SK-N-MC (cell line): ENCODE data around the gene CLSTN3.

ENCODE experiments used
- EZH2 ChIP-seq: fragments of 200-600 bp; sonication (generic); IDR thresholded peaks from one replicate; pipeline ENCODE4 v1.6.1; 2017; ENCODE audit warnings: antibody characterized with exemption
- FOXP2 ChIP-seq: optimal IDR thresholded peaks from 2 replicates; pipeline ENCODE3; 2011; ENCODE audit warnings: mild to moderate bottlenecking, moderate library complexity; ENCODE audit not compliant: insufficient read depth; ENCODE audit errors: extremely low read length, control extremely low read depth
- POLR2AphosphoS5 ChIP-seq: IDR thresholded peaks from 2 replicates; pipeline ENCODE4 v1.6.1; 2012; ENCODE audit warnings: mild to moderate bottlenecking, low read depth, low read length, borderline replicate concordance

GRCh38 chr12:7107636-7108002, 22.6 kb upstream of the CLSTN3 start:
- TF ChIP-seq EZH2 (no peak), POLR2AphosphoS5 (no peak), FOXP2 (no peak)
